ENCODE results near the gene INPP4A. TPM values are rescaled to one million over a fixed set of nuclear protein-coding genes. Genes with fewer than 3 reads are reported as not detected.
"Not testable (repeated sequence)": the region's sequence is repeated elsewhere in the genome, so short reads cannot be mapped to it uniquely, and the experiment has no call there.

Gene INPP4A
- total and polyA plus RNA-seq, 7 donors = 1.8 to 49.9 (median 30.4) TPM

DNA sequence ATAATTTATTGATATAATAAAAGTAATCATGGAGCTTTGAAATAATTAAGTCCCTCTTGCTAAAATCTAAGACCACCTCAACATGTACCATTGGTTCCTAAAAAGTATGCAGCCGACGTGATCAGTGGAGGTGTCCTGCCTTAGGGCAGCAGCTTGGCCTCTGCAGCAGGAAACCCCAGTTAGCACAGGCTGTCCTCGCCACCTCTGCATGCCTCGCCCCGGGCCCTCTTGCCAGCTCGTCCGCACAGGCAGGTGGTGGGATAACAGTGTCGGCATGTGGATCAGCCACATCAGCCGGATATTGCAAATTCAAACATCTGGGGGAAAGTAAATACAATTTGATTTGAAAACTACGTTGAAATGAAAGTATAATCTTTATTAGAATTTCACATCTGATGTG, 140.7 kb downstream of the INPP4A start:
- no peaks in the 10 kb centered on the region for H3K4me1 ChIP-seq
- intact Hi-C loops (cut with DNase I) = no loop called here
- WGBS, 2 donors = 93 to 95% methylated on average over 10 of the region's 10 CpGs
- H3K36me3 ChIP-seq = peaks cover 3 to 72% (median 12%) of the 10 kb centered on the region in 4 donors
- H3K9me3 ChIP-seq = no peaks in the 10 kb centered on the region
- TF ChIP-seq, protein P1, sequence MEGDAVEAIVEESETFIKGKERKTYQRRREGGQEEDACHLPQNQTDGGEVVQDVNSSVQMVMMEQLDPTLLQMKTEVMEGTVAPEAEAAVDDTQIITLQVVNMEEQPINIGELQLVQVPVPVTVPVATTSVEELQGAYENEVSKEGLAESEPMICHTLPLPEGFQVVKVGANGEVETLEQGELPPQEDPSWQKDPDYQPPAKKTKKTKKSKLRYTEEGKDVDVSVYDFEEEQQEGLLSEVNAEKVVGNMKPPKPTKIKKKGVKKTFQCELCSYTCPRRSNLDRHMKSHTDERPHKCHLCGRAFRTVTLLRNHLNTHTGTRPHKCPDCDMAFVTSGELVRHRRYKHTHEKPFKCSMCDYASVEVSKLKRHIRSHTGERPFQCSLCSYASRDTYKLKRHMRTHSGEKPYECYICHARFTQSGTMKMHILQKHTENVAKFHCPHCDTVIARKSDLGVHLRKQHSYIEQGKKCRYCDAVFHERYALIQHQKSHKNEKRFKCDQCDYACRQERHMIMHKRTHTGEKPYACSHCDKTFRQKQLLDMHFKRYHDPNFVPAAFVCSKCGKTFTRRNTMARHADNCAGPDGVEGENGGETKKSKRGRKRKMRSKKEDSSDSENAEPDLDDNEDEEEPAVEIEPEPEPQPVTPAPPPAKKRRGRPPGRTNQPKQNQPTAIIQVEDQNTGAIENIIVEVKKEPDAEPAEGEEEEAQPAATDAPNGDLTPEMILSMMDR (IDR thresholded peaks at IDR 0.05) = no peak
- TF ChIP-seq EP300 (IDR thresholded peaks at IDR 0.05) = no peak
- no peak for TF ChIP-seq POLR2AphosphoS5 (IDR thresholded peaks at IDR 0.05)
- no peak for TF ChIP-seq POLR2A (IDR thresholded peaks at IDR 0.05)
- no peaks in the 10 kb centered on the region for H3K27me3 ChIP-seq
- no peak overlapping the region for H3K27ac ChIP-seq
- DNase-seq = no peak
- no peak overlapping the region for H3K4me3 ChIP-seq

DNA sequence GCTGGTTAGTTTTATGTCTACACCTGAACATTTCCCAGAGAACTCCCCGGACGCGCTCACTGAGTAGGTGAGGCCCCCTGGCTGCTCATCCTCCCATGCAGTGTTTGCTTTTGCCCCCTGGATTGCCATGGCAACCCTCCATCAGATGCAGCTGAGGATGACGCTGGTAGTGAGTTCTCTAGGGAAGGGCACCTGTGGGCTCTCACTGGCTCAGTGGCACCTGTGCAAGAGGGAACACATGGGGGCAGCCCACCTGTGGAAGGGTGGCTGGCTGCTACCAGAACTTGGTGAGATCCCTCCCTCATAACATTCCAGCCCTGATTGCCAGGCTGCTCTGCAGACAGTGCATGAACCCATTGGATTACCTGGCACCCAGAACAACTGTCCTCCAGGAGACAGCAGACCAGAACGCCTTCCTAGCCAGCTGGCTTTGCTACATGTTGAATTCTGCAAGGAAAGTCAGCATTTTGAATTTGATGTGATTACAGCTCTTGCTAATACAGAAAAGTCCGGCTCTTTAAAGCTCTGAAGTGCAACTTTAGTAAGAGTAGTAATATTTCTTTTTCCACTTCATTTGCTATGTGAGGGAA, 142.0 kb downstream of the INPP4A start:
- WGBS, 2 donors = 92 to 94% methylated on average over 6 of the region's 6 CpGs
- H3K27ac ChIP-seq = no peak overlapping the region
- H3K4me1 ChIP-seq = no peaks in the 10 kb centered on the region
- TF ChIP-seq POLR2A (IDR thresholded peaks at IDR 0.05) = no peak
- no peak for TF ChIP-seq POLR2AphosphoS5 (IDR thresholded peaks at IDR 0.05)
- TF ChIP-seq, protein P1 (IDR thresholded peaks at IDR 0.05) = no peak
- no peak for TF ChIP-seq EP300 (IDR thresholded peaks at IDR 0.05)
- no peak for DNase-seq
- H3K27me3 ChIP-seq = no peaks in the 10 kb centered on the region
- intact Hi-C loops (cut with DNase I) = no loop called here
- no peaks in the 10 kb centered on the region for H3K9me3 ChIP-seq
- H3K36me3 ChIP-seq = peaks cover 3 to 76% (median 14%) of the 10 kb centered on the region in 4 donors
- no peak overlapping the region for H3K4me3 ChIP-seq

DNA sequence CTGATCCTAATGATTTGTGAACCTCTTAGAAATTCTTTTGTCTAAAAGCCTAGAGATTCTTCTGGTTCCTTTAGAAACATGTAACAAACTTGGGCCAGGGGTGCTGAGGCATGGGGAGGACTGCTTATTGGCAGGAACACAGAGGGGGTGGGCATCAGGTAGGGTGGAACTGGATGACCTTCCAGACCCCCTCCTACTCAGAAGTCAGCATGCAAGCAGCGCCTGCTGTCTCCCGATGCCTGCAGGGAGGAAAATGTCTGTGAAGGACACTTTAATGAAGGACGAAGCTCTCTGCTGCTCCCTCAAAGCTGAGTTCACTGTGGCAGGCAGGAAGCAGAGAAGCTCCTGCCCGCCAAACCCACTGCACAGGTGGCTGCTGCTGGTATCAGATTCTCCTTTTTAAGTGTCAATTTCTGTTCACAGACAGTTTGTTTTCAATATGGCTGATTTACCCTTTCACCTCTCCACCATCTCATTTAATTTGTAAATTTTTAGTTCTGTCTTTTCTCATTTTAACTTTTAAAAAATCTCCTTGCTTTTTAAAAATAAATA, 144.3 kb downstream of the INPP4A start:
- Histone ChIP-seq H3K27ac (no peak overlapping the region), H3K27me3 (no peaks in the 10 kb centered on the region), H3K4me1 (no peaks in the 10 kb centered on the region), H3K36me3 (peaks cover under 1 to 68% (median 6%) of the 10 kb centered on the region in 4 donors), H3K9me3 (no peaks in the 10 kb centered on the region), H3K4me3 (no peak overlapping the region)
- intact Hi-C loops (cut with DNase I) = no loop called here
- DNase-seq = no peak
- no peak for TF ChIP-seq EP300 (IDR thresholded peaks at IDR 0.05)
- TF ChIP-seq, protein P1 (IDR thresholded peaks at IDR 0.05) = no peak
- TF ChIP-seq POLR2AphosphoS5 (IDR thresholded peaks at IDR 0.05) = no peak
- TF ChIP-seq POLR2A (IDR thresholded peaks at IDR 0.05) = no peak
- WGBS, 2 donors = 69 to 89% methylated on average over 4 of the region's 4 CpGs

DNA sequence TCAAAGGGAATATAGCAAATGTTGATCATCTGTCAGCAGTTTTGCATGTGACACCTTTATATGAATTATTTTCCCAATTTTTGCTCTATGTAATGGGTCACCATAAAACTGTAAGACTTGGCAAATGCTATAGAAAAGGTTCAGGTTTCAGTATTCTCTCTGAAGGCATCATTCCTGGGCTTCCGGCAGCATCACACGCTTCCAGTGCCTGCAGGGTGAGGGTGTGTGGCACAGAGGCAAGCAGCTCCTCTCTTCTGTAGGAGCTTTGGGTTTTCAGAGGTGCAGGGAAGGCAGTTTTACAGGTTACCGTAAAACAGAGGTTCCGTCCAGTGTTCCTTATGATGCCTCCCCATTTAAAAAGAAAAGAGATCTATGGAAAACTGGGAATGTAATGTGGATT, 144.8 kb downstream of the INPP4A start:
- Histone ChIP-seq H3K4me1 (no peaks in the 10 kb centered on the region), H3K36me3 (peaks cover 0 to 63% (median 4%) of the 10 kb centered on the region in 4 donors), H3K27ac (no peak overlapping the region), H3K27me3 (no peaks in the 10 kb centered on the region), H3K9me3 (no peaks in the 10 kb centered on the region), H3K4me3 (no peak overlapping the region)
- no peak for TF ChIP-seq POLR2A (IDR thresholded peaks at IDR 0.05)
- intact Hi-C loops (cut with DNase I) = no loop called here
- 96 to 97% methylated on average over 4 of the region's 4 CpGs for WGBS, 2 donors
- no peak for DNase-seq

DNA sequence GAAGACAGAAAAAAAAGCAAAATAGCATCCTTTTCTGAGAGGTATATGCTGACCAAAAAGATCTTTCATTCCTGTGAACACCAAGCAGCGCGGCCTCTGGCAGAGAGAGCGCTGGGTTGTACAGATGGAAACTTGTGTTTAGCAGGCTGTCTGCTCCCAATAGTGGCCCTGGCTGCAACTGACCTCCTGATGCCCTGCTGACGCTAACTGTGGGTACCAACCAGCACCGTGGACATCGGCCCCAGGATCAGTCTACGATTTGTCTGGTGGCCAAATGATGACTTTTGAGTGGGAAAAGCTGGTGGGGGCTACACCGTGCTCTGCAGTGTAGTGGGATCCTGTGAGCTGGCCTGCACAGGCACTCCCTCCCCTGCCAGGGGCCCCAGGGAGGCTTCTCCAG, 147.9 kb downstream of the INPP4A start:
- DNase-seq = no peak
- no peaks in the 10 kb centered on the region for H3K9me3 ChIP-seq
- no peak overlapping the region for H3K4me3 ChIP-seq
- no peak overlapping the region for H3K27ac ChIP-seq
- WGBS, 2 donors = 96 to 97% methylated on average over 8 of the region's 8 CpGs
- H3K27me3 ChIP-seq = no peaks in the 10 kb centered on the region
- TF ChIP-seq EP300 (IDR thresholded peaks at IDR 0.05) (no peak), POLR2AphosphoS5 (IDR thresholded peaks at IDR 0.05) (no peak)
- intact Hi-C loops (cut with DNase I) = no loop called here
- H3K36me3 ChIP-seq = peaks cover 0 to 38% (median 4%) of the 10 kb centered on the region in 4 donors
- H3K4me1 ChIP-seq = no peaks in the 10 kb centered on the region

DNA sequence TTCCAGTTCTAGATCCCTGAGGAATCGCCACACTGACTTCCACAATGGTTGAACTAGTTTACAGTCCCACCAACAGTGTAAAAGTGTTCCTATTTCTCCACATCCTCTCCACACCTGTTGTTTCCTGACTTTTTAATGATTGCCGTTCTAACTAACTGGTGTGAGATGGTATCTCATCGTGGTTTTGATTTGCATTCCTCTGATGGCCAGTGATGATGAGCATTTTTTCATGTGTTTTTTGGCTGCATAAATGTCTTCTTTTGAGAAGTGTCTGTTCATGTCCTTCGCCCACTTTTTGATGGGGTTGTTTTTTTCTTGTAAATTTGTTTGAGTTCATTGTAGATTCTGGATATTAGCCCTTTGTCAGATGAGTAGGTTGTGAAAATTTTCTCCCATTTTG, 150.0 kb downstream of the INPP4A start:
- DNase-seq; H3K27ac ChIP-seq; H3K4me1 ChIP-seq; H3K4me3 ChIP-seq; intact Hi-C loops (cut with DNase I); H3K27me3 ChIP-seq; H3K9me3 ChIP-seq: not testable (repeated sequence)
- H3K36me3 ChIP-seq = peaks cover 0 to 51% (median 7%) of the 10 kb centered on the region in 4 donors
- 89 to 91% methylated on average over 2 of the region's 4 CpGs for WGBS, 2 donors

Data from sigmoid colon (tissue), 7 donors.